Large intestine (tissue), 3 donors: ENCODE measurements around the gene NFIL3. TPM values are rescaled to one million over a fixed set of nuclear protein-coding genes. Genes with fewer than 3 reads are reported as not detected.

ENCODE experiments used
- DNase-seq, 2 donors: peaks; one replicate each; pipeline versions ENCODE4 v3.0.0 to v3.0.0-alpha.2; 2013
- H3K27ac ChIP-seq: one replicate; pipeline ENCODE4 v1.5.1; 2013; ENCODE audit warnings: low read length
- H3K27me3 ChIP-seq: 2 replicates; pipeline ENCODE4 v1.6.1; 2013; ENCODE audit warnings: low read length; ENCODE audit not compliant: control insufficient read depth, insufficient read depth
- H3K36me3 ChIP-seq: 2 replicates; pipeline ENCODE4 v1.6.1; 2013; ENCODE audit warnings: low read length; ENCODE audit not compliant: control insufficient read depth, insufficient read depth
- H3K4me1 ChIP-seq: one replicate; pipeline ENCODE4 v1.6.1; 2013; ENCODE audit warnings: low read length; ENCODE audit not compliant: control insufficient read depth, insufficient read depth
- H3K4me3 ChIP-seq: one replicate; pipeline ENCODE4 v1.5.1; 2013; ENCODE audit warnings: low read length
- H3K9me3 ChIP-seq: one replicate; pipeline ENCODE4 v1.6.1; 2013; ENCODE audit warnings: mild to moderate bottlenecking, low read depth, low read length, moderate library complexity; ENCODE audit not compliant: control insufficient read depth
- WGBS: methylation state at CpG from one replicate; pipeline ENCODE4 v1.1.5; 2013; ENCODE audit warnings: low lambda C conversion rate; ENCODE audit not compliant: insufficient coverage; 5-methylcytosine and 5-hydroxymethylcytosine counted together
- polyA plus RNA-seq: library from polyadenylated mRNA; unstranded; fragments of 120-200 nt; gene quantifications from one replicate; pipeline ENCODE4 v1.2.1, GENCODE V29; 2013

NFIL3 gene
- polyA plus RNA-seq, 1 donor: 51.9 TPM

DNA sequence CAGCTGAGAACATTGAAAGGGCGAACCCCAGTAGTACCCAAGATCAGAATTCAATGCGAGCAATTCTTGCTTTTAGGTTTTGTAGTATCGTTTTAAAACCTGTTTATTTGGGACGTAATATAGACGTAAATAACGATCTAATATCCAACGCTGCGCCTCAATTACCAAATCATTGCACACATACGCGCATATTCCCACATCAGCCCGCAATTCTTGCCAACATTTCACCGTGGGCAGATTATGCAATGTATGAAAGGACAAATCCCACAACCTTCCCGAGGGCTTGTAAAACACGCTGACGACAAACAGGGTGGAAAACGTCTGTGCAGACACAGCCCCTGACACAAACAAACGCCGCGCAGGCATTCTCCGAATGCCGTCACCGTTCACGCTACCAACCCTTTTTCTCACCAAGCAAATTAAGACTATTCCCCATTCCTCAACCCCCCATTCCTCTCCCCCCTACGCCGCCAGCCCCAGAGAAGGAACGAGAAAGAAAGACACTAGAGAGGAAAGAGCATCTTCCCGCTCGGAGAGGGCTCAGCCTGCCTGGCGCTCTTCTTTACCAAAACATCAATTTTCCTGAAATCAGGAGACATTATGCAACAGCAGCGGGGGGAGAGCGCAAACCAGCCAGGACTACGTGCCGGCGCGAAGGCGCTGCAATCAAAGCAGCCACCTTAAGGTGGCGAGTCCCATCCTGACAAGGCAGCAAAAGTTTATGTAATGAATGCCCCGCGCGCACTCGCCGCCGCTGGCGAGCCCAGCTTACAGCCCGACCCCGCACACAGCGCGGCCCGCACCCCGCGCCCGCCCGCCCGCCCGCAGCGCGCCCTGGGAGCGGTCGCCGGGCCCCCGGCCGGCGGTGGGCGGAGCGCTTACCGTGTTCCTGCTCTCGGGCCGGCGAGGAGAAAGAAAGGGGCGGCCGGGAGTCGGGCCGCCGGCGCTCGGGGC lies 597 bp downstream of the NFIL3 start:
- DNase-seq: peak; percentile 61 to 80
- no peaks in the 10 kb centered on the region for H3K9me3 ChIP-seq
- H3K4me3 ChIP-seq: peak overlapping the region; percentile 92
- 0% methylated on average over 1 of the region's 76 CpGs for WGBS
- H3K27me3 ChIP-seq: no peaks in the 10 kb centered on the region
- peaks cover 24% of the 10 kb centered on the region for H3K4me1 ChIP-seq
- H3K36me3 ChIP-seq: no peaks in the 10 kb centered on the region
- H3K27ac ChIP-seq: peak overlapping the region; percentile 97

- H3K4me3 ChIP-seq: peak overlapping the region; percentile 92
- peak; percentile 28 to 68 for DNase-seq
- peaks cover 29% of the 10 kb centered on the region for H3K4me1 ChIP-seq
- peak overlapping the region; percentile 97 for H3K27ac ChIP-seq
- no peaks in the 10 kb centered on the region for H3K9me3 ChIP-seq
- no peaks in the 10 kb centered on the region for H3K36me3 ChIP-seq
- H3K27me3 ChIP-seq: no peaks in the 10 kb centered on the region
- 0% methylated on average over 2 of the region's 16 CpGs for WGBS
These were observed 1.5 kb downstream of the NFIL3 start for GRCh38 chr9:91421971-91422757.

- Histone ChIP-seq H3K36me3 (no peaks in the 10 kb centered on the region), H3K9me3 (no peaks in the 10 kb centered on the region), H3K27me3 (no peaks in the 10 kb centered on the region), H3K27ac (peak overlapping the region; percentile 97), H3K4me3 (peak overlapping the region; percentile 92), H3K4me1 (peaks cover 32% of the 10 kb centered on the region)
- WGBS: no CpG with 5 or more reads among the region's 69 CpGs
- DNase-seq: peak; percentile 28 to 63
These were observed 2.4 kb downstream of the NFIL3 start for GRCh38 chr9:91421128-91421765.

- peak in 1 of 2 donors; percentile 44 for DNase-seq
- H3K4me1 ChIP-seq: peaks cover 35% of the 10 kb centered on the region
- 80% methylated on average over 3 of the region's 16 CpGs for WGBS
- peak overlapping the region; percentile 92 for H3K4me3 ChIP-seq
- H3K27ac ChIP-seq: peak overlapping the region; percentile 84
- no peaks in the 10 kb centered on the region for H3K9me3 ChIP-seq
- H3K36me3 ChIP-seq: no peaks in the 10 kb centered on the region
- H3K27me3 ChIP-seq: no peaks in the 10 kb centered on the region
These were observed 3.0 kb downstream of the NFIL3 start for GRCh38 chr9:91420501-91421127.

- Histone ChIP-seq H3K9me3 (no peaks in the 10 kb centered on the region), H3K36me3 (no peaks in the 10 kb centered on the region), H3K4me3 (peak overlapping the region; percentile 92), H3K4me1 (peaks cover 28% of the 10 kb centered on the region), H3K27me3 (no peaks in the 10 kb centered on the region), H3K27ac (peak overlapping the region; percentile 84)
- DNase-seq: peak; percentile 77 to 84
- 76% methylated on average over 2 of the region's 10 CpGs for WGBS
These were observed 4.1 kb downstream of the NFIL3 start for GRCh38 chr9:91419222-91420191.

GRCh38 chr9:91418215-91418610 lies 5.4 kb downstream of the NFIL3 start:
- Histone ChIP-seq H3K9me3 (no peaks in the 10 kb centered on the region), H3K4me1 (peaks cover 28% of the 10 kb centered on the region), H3K4me3 (no peak overlapping the region), H3K36me3 (no peaks in the 10 kb centered on the region), H3K27me3 (no peaks in the 10 kb centered on the region), H3K27ac (peak overlapping the region; percentile 84)
- DNase-seq: no peak

DNA sequence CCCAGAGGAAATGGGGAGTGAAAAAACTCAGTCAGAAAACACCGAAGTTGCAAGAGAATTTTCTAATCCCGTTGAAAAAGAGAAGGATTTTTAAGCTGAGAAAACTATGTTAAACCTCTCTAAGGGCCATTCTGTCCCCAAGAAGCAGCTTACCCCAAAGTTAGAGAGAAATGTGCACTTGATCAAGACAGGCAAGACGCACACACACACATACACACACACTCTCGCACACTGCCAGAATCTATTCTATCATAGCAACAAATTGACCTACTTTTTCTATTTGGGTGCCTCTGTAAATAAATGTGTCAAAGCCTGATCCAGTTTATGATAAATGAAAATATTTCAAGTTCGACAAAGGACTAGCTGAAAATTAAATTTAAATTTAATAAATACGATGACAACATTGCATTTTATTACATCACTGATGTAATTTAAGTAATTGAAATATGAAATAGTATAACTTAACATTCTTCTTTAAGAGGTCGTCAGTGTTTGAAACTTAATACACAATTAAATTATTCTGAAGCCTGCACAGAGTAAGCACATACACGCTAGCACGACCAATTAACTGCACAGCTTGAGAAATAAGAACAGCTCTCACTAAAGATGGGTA lies 5.9 kb downstream of the NFIL3 start:
- Histone ChIP-seq H3K36me3 (no peaks in the 10 kb centered on the region), H3K9me3 (no peaks in the 10 kb centered on the region), H3K4me1 (peaks cover 28% of the 10 kb centered on the region), H3K27ac (peak overlapping the region; percentile 84), H3K27me3 (no peaks in the 10 kb centered on the region), H3K4me3 (no peak overlapping the region)
- 100% methylated on average over 3 of the region's 9 CpGs for WGBS
- DNase-seq: no peak

- Histone ChIP-seq H3K36me3 (no peaks in the 10 kb centered on the region), H3K27me3 (no peaks in the 10 kb centered on the region), H3K9me3 (no peaks in the 10 kb centered on the region), H3K4me3 (no peak overlapping the region), H3K4me1 (peaks cover 28% of the 10 kb centered on the region), H3K27ac (no peak overlapping the region)
- DNase-seq: no peak
- WGBS: 64% methylated on average over 2 of the region's 4 CpGs
These were observed 7.4 kb downstream of the NFIL3 start for GRCh38 chr9:91416096-91416712.

DNA sequence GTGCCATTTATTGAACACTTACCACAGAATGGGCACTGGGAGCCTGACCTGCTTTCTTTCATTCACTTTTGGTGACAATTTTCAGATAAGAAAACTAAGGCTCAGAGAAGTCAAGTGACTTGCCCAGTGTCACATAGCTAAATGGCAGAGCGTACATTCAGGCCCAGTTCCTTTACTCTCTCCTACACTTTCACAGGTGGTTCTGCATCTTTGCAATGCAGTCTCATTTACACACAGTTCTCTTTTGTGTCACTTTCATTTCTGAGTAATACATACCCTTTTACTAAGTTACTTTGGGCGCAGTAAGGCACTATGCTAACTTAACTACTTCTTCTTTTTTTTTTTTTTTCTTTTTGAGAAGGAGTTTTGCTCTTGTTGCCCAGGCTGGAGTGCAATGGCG lies 8.3 kb downstream of the NFIL3 start:
- no peaks in the 10 kb centered on the region for H3K27me3 ChIP-seq
- no peak for DNase-seq
- no peak overlapping the region for H3K27ac ChIP-seq
- H3K9me3 ChIP-seq: no peaks in the 10 kb centered on the region
- H3K4me1 ChIP-seq: peaks cover 25% of the 10 kb centered on the region
- H3K36me3 ChIP-seq: peaks cover 5% of the 10 kb centered on the region
- no peak overlapping the region for H3K4me3 ChIP-seq
- no CpG with 5 or more reads among the region's 3 CpGs for WGBS
